Type B pancreatic cell (in vitro differentiated cells): Measurements from ENCODE around the gene ITGBL1. TPM values are rescaled to one million over a fixed set of nuclear protein-coding genes. Genes with fewer than 3 reads are reported as not detected.

ENCODE experiments used
- DNase-seq: peaks from one replicate; pipeline ENCODE4 v3.0.0; 2021; ENCODE audit warnings: mixed read lengths; ENCODE audit not compliant: unreplicated experiment; ENCODE audit errors: extremely low spot score
- H3K27ac Mint-ChIP-seq: 2 replicates; pipeline ENCODE4 v1.8.0; 2021; ENCODE audit warnings: mild to moderate bottlenecking, mixed read lengths
- H3K27me3 Mint-ChIP-seq: 2 replicates; pipeline ENCODE4 v1.8.0; 2021; ENCODE audit warnings: mixed read lengths
- H3K36me3 Mint-ChIP-seq: 2 replicates; pipeline ENCODE4 v1.8.0; 2021; ENCODE audit warnings: mixed read lengths
- H3K4me1 Mint-ChIP-seq: one replicate; pipeline ENCODE4 v1.8.0; 2021; ENCODE audit warnings: mixed read lengths; ENCODE audit not compliant: unreplicated experiment
- H3K4me3 Mint-ChIP-seq: 2 replicates; pipeline ENCODE4 v1.8.0; 2021; ENCODE audit warnings: mild to moderate bottlenecking, mixed read lengths
- H3K9me3 Mint-ChIP-seq: 2 replicates; pipeline ENCODE4 v1.8.0; 2021; ENCODE audit warnings: mixed read lengths
- CTCF ChIP-seq: fragments of 200-600 bp; sonication (generic); conservative IDR thresholded peaks from 2 replicates; pipeline ENCODE4 v1.5.0; 2021; ENCODE audit warnings: antibody characterized with exemption, mild to moderate bottlenecking
- total RNA-seq: library from RNA; stranded (reverse); gene quantifications from 2 replicates; pipeline ENCODE4 v1.2.1, GENCODE V29; 2021; ENCODE audit warnings: low replicate concordance

Gene ITGBL1
- total RNA-seq, 1 donor from 2014 or later, result 0.14 TPM

- no peak for DNase-seq
- H3K36me3 Mint-ChIP-seq, result no peaks in the 10 kb centered on the region
- TF ChIP-seq CTCF, result no peak
- no peaks in the 10 kb centered on the region for H3K27me3 Mint-ChIP-seq
- no peaks in the 10 kb centered on the region for H3K9me3 Mint-ChIP-seq
- no peaks in the 10 kb centered on the region for H3K4me1 Mint-ChIP-seq
- H3K27ac Mint-ChIP-seq, result no peak overlapping the region
- no peak overlapping the region for H3K4me3 Mint-ChIP-seq
Measured at GRCh38 chr13:101738336-101738735, 285.9 kb downstream of the ITGBL1 start.

DNA sequence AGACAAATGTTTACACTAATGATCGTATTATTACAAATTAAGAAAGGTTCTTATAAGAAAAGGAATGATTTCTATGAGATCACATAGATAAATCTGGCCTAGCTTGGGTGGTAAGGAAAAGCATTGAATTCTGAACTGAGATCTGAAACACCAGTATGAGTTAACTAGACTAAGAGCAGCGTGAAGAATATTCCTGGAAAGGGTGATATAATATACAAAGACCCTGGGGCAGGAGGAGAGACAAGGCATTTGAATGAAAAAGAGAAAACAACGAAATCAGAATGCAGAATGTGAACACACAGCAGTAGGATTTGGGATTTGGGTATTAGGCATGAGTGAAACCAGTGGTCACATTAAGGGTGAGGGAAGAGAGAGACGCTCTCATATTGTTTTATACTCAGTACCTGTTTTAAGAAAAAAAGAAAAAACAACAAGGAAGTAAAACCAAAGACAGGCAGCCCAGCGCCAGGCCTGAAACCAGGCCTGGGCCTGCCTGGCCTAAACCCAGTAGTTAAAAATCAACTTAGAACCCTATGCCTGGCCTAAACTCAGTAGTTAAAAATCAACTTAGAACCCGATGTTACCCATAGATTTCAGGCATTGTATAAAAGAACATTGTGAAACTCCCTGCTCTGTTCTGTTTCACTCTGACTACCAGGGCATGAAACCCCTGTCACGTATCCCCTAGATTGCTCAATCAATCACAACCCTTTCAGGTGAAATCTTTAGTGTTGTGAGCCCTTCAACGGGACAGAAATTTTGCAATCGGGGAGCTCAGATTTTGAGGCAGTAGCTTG is 287.1 kb downstream of the ITGBL1 start:
- no peaks in the 10 kb centered on the region for H3K9me3 Mint-ChIP-seq
- no peaks in the 10 kb centered on the region for H3K27me3 Mint-ChIP-seq
- no peak for TF ChIP-seq CTCF
- no peak for DNase-seq
- no peak overlapping the region for H3K27ac Mint-ChIP-seq
- no peaks in the 10 kb centered on the region for H3K36me3 Mint-ChIP-seq
- H3K4me3 Mint-ChIP-seq, result no peak overlapping the region
- H3K4me1 Mint-ChIP-seq, result no peaks in the 10 kb centered on the region

DNA sequence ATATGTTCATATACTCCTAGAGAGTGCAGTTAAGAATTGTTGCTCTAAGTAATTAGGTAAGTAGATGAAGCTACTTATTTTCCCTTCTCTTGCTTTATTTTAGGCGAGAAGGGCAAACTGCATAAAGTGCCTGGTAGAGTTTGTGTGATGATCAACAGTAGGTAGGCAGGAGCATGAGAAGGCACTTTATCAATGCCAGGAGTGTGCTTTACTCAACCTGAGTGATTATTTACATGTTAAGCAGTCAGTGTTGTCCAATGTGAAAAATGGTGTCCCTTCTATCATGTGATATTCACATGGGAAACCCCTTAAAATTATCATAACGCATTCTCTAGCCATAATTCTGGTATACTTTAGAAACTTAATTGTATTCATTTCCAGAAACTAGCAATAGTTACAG is 294.0 kb downstream of the ITGBL1 start:
- no peaks in the 10 kb centered on the region for H3K27me3 Mint-ChIP-seq
- DNase-seq, result no peak
- H3K9me3 Mint-ChIP-seq, result no peaks in the 10 kb centered on the region
- no peak overlapping the region for H3K27ac Mint-ChIP-seq
- H3K36me3 Mint-ChIP-seq, result no peaks in the 10 kb centered on the region
- H3K4me3 Mint-ChIP-seq, result no peak overlapping the region
- no peak for TF ChIP-seq CTCF
- H3K4me1 Mint-ChIP-seq, result peaks cover 3% of the 10 kb centered on the region

GRCh38 chr13:101747039-101747438 is 294.6 kb downstream of the ITGBL1 start:
- Mint-ChIP-seq H3K4me1 (peaks cover 7% of the 10 kb centered on the region), H3K9me3 (no peaks in the 10 kb centered on the region), H3K36me3 (no peaks in the 10 kb centered on the region), H3K4me3 (no peak overlapping the region), H3K27me3 (no peaks in the 10 kb centered on the region), H3K27ac (no peak overlapping the region)
- no peak for TF ChIP-seq CTCF
- no peak for DNase-seq

DNA sequence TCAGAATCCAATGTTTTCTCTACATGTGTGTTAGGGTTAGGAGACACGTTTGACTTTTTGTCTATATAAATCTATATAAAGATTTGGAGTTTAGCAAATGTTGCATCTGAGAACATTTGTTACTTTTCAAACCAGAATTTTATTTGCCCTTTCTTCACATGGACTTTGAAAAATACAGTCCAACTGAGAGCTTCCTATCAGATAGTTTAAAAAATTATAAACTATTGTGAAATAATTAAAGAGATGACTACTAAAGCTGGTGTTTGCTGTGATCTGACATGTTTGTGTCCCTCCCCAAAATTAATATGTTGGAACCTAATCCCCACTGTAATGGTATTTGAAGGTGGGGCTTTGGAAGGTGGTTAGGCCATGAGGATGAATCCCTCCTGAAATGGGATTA is 297.1 kb downstream of the ITGBL1 start:
- Mint-ChIP-seq H3K27ac (no peak overlapping the region), H3K27me3 (no peaks in the 10 kb centered on the region), H3K4me3 (no peak overlapping the region), H3K4me1 (peaks cover 7% of the 10 kb centered on the region), H3K36me3 (no peaks in the 10 kb centered on the region), H3K9me3 (no peaks in the 10 kb centered on the region)
- no peak for TF ChIP-seq CTCF
- no peak for DNase-seq
